GM18907 (cell line): ENCODE results near the gene RAB5A.
"Not testable (repeated sequence)": the region's sequence is repeated elsewhere in the genome, so short reads cannot be mapped to it uniquely, and the experiment has no call there.

Experiments
- ATAC-seq: cut with Tn5 transposase; IDR thresholded peaks from one replicate; pipeline ENCODE4 v1.9.1; 2021; ENCODE audit warnings: mild to moderate bottlenecking, moderate library complexity; ENCODE audit not compliant: unreplicated experiment

RAB5A gene, protein sequence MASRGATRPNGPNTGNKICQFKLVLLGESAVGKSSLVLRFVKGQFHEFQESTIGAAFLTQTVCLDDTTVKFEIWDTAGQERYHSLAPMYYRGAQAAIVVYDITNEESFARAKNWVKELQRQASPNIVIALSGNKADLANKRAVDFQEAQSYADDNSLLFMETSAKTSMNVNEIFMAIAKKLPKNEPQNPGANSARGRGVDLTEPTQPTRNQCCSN

DNA sequence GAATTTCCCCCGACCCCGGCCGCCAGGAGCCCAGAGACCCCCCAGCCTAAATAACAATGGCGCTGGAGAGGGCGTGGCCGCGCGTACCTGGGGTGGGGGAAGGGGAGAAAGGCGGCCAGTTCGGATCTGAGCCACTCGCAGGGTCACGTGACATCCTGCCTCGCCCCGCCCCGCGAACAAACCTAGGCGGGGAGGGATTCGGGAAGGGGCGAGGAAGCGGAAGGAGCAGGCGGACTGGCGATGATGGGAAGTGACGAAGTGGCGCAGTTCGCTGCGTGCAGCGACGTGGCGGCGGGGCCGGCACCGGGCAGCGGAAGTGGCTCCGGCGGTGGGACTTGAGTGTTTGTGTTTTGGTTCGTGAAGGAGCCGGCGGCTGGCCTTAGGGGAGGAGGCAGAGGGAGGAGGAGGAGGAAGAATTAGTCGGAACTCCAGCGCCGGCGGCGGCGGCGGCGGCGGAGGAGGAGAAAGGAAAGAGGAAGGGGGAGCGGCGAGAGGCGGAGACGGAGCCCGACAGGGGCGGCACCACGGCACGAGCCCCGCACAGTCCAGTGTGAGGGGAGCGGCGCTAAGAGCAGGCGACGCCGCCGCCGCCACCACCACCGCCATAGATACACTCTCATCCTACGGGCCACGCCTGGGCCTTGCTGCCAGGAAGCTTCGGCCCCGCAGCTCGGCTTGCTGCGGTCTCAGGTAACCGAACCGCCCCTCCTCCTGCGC lies at the start of gene RAB5A:
Gene RAB5A, plus strand, starts transcription at position 266 of the 717 bp plus-strand sequence. CDS start 3,802 bp downstream, outside the sequence.
- ATAC-seq: peak; percentile 97

DNA sequence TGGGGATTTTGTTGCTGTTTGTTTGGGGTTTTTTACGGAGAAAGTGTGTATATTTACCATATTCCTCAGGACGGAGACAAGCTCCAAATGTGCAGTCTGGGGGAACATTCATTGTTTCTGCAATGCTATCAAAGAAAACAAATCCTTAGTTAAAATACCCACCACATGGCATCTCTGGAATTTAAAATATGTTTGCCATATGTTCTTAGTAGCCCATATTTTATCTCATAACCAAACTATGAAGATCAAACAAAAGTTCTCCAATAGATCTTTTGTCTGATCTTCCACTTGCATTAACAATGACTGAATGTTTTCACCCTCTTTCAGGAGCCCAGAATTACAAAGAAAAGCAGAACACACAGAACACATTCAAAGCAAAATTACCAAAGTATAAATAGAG lies 48.2 kb upstream of the RAB5A start:
- no peak for ATAC-seq

DNA sequence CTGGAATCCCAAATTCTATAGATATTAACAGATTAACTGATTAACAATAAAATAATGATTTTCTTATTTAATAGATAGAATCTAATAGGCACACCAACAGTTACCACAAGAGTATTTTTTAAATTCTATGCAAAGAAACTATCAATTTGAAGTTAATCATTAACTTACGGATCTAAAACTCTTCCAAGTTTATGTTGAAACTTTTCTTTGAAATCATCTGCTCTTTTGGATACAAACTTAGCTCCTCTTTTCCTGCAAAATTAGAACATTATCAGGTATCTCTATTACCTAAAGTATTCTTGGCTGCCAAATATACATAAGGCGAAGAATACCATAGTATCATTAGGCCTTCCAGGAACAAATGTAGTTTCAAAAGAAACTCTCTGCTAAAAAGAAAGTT lies 47.6 kb upstream of the RAB5A start:
- no peak for ATAC-seq

DNA sequence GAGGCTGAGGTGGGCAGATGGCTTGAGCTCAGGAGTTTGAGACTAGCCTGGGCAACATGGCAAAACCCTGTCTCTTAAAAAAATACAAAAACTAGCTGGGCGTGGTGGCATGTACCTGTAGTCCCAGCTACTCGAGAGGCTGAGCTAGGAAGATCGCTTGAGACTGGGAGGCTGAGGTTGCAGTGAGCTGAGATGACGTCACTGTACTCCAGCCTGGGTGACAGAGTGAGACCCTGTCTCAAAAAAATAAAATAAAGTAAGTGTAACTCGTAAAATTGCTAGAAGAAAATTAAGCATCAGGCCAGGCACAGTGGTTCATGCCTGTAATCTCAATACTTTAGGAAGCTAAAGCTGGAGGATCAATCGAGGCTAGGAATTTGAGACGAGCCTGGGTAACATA lies 47.1 kb upstream of the RAB5A start:
- not testable (repeated sequence) for ATAC-seq

DNA sequence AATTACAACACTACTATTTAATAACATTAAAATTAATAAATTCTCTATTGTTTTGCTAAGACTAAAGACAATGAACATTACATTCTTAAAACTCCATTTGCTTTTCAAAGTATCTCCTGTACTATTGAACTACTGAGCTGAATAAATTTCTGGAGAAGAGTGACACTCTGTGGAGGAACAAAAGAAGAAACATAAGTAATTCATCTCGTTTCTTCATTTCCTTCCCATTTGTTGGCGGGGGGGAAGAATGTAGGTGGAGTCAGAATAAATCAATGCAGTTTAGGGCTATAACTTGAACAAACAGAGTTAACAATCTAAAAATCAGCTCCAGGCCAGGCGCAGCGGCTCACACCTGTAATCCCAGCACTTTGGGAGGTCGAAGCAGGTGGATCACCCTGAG lies 45.6 kb upstream of the RAB5A start:
- ATAC-seq: no peak

DNA sequence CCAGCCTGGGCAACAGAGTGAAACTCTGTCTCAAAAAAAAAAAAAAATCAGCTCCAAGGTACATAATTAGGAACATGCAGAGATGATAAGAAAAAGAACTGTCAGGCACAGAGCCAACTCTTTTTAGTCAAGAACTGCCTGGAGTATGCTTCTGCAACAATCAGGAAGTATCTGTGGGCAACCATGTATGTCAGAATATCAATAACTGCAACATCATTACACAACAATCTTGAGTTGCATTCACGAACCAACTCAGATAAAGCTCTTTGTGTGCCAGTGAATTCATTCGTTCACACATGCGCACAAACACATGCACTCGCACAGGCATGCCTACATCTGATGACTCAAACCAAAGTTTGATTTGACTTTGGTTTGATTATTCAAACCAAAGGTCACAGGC lies 45.0 kb upstream of the RAB5A start:
- ATAC-seq: no peak

DNA sequence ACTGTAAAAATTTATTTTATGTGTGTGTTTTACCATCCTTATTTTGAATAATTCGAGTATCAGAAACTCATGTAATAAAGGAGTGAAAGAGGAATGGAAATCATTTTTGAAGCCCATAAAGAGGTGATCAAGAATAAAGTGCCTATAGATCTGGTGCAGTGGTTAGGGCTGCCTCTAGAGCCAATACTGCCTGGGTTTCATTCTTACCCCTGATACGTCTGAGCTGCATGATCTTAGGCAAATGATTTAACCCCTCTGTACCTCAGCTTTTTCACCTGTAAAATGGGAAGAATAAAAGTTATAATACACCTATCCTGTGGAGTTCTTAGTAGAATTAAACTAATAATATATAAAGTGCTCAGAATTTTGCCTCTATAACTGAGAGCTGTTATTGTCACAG lies 43.2 kb upstream of the RAB5A start:
- ATAC-seq: no peak

DNA sequence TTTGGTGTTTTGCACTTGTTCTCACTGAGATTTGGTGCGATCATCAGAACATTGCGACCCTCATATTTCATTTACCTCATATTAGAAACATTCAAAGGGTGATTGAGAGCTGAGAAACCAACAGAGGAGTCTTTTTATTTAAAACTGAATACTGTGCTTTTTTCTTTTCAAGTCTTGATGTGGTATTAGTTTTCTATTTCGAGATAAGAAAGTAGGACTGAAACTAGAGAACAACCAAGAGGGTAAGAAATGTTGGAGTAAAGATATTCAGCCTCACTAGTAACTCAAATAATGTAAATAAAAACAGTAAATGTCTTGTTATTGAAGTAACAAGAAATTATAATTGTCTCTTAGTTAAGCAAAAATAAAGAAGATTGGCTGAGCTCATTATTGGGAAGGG lies 39.4 kb upstream of the RAB5A start:
- no peak for ATAC-seq

DNA sequence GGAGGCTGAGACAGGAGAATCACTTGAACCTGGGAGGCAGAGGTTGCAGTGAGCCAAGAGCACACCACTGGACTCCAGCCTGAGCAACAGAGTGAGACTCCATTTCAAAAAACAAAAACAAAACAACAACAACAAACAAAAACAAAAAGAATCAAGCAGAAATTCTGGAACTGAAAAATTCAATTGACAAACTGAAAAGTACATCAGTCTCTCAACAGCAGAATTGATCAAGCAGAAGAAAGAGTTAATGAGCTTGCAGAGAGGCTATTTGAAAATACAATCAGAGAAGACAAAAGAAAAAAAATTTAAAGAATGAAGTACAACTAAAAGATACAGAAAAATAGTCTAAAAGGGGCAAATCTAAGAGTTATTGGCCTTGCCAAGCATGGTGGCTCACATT lies 35.4 kb upstream of the RAB5A start:
- ATAC-seq: no peak

DNA sequence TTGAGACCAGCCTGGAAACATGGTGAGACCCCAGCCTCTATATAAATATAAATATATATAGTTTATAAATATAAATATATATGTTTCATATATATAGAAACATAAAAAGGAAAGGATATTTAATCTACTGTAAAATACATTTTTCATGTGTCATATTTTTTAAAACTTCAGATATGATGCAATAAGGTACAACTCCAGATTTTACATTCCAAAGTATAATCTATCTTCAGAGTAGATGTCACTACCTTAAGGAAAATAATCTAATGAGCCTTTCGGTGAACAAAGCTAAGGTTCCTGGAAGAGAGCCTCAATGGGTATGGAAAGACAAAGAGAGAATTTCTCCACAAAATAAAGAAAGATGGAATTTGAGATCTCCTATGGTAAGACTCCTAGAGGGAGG lies 29.7 kb upstream of the RAB5A start:
- no peak for ATAC-seq

DNA sequence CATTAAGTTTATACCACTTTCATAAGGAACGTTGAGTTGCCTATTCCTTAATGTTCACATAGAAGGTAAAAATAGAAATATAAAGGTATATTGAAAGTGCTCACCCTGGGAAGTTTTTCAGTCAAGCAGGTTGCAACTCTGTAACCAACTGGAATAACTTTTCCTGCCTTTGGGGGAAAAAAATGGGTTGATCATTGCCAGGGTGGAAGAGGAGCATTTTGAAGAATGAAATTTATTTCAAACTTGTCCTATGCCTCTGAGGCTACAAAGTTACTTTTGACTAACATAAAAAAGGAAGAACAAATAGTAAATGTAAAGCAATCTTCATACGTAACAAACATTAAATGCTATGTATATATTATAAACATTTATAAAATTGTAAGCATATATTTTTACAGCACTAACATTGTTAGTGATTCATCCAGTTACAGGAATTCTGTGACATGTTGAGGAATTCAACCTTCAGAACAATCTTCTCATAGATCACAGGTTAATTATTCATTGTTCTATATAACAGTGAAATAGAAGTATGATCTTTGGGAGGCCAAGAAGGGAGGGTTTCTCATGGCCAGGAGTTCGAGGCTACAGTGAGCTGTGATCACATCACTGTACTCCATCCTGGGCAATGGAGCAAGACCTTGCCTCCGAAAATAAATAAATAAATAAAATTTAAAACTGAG lies 26.4 kb upstream of the RAB5A start:
- ATAC-seq: no peak

DNA sequence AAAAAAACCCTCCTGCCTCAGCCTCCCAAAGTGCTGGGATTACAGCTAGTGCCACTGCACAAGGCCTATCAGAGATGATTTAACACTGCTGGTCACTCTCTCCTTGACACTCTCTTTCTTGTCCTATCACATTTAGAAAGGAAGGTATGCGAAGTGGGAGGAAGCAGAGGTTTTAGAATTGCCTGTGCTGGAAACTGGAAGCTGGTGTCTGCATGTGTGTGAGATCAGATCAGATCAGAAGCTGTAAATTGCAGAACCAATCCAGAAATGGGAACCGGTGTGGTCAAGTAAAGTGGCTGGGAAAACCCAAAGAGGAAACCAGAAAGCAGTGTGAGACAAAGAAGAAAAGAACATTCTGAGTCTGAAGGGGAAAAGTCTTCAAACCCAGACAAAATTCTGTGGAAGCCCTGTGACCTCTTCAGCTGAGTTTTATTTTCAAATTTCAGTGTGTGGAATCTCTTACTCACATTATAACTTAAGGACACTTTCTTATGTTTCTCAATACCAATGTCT lies 15.7 kb upstream of the RAB5A start:
- peak; percentile 88 for ATAC-seq

DNA sequence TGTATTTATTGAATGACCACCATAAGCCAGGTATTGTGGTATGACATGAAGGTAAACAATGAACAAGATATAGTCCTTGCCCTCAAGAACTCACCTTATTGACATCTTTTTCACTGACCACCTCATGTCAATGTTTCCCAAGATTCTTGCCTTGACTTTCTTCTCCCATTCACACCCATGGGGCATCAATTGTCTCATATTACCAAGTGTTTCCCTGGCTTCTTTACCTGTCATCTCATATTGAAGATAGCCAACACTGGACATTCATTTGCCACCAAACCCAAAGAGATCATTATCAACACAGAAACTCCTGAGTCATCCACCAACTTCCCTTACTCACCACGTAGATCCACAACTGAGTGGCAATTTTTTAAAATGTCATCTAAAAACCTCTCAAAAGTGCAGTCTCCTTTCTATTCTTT lies 15.1 kb upstream of the RAB5A start:
- peak; percentile 55 for ATAC-seq

DNA sequence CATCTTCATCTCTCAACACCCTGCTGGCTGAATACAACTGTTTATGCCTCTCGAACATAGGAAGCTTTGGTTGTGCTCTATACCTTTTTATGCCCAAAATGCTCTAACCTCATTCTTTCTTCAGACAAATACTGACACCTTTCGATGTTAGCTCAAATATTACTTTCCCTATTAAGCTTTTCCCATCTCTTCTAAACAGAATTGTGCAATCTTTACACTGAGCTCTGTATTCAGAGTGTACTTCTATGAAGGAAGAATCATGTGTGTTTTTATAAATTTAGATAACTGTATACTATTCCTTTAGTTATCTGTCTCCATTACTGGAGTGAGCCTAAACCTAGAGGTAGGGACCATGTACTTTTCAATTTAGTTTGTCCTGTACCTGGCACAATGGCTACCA lies 14.5 kb upstream of the RAB5A start:
- no peak for ATAC-seq

DNA sequence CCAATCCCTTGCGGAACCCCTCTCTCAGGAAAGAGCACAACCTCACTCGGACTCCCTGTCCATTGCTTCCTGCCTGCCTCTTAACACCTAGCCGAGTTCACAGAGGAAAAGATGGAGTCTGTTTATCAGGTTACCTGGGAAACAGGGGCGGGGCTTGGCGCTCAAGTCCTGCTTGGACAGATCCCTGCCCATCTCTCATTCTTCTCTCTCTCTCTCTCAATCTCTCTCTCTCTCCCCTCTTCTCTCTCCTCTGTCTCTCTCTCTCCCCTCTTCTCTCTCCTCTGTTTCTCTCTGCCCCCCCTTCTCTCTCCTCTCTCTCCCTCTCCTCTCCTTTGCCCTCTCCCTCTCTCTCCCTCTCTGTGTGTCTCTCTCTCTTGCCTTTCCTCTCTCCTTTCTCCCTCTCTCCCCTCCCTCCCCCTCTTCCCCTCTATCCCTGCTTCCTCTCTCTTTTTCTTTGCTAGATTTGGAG lies 12.8 kb upstream of the RAB5A start, which contains the start of gene EFHB:
Gene EFHB, minus strand, starts transcription at position 120 of the 469 bp plus-strand sequence. CDS start 199 bp downstream, outside the sequence.
- ATAC-seq: no peak

DNA sequence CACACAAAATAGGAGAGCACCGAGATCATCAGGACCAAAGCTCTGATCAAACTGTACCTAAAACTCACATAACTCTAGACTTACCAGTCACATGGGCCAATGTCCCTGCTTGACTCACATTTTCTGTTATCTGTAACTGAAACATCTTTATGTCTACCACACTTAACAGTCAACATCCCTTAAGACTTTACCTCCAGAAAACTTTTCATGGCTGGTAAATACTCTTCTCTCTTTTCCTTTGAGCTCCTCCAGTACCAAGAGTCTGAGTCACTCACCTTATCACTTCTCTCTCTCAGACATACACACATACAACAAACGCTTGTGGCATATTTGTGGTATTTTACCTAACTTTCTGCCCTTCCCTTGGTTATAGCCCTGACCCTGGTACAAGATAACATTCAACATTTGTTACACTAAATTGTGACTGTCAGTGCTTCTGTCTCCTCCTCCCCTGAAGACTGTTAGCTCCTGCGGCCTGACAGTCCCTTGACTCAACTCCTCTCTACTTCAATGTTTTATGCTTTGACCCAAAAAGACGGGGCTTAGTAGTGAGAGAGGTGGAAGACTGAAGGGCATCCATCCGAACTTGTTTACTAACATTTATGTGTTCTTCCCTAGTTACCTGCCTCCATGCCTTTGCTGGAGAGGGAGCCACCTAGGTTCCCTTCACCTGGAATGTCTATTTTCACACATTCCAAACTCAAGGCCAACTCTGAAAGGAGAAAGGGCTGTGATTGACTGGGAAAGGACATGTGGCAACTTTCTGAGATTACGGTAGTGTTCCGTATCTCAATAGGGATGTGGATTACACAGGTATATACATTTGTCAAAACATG lies 9.2 kb upstream of the RAB5A start:
- ATAC-seq: no peak

DNA sequence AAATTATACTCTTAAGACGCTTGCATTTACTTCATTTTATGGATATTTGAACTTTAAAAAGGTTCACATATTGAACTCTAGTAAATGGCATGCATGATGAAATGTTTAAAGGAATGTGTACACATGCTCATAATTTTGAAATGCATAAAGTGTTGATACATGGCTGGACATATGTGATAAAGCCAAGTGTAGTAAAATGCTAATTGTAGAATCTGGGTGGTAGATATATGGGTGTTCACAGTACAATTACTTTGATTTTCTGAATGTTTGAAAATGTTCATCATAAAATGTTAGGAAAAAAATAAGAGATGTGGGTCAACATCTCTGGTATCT lies 8.6 kb upstream of the RAB5A start:
- ATAC-seq: no peak

DNA sequence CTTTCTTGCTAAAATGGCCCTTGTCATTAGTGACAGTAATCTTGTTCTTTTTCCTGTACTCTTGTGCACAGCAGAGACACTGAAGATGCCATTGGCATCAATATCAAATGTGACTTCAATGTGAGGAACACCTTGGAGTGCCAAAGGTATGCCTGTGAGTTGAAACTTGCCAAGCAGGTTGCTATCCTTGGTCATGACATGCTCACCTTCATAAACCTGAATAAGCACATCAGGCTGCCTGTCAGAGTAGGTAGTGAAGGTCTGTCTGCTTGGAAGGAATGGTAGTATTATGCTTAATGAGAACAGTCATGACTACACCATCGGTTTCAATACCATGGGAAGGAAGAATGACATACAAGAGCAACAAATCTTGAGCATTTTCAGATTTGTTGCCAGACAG lies 6.3 kb upstream of the RAB5A start:
- ATAC-seq: no peak

DNA sequence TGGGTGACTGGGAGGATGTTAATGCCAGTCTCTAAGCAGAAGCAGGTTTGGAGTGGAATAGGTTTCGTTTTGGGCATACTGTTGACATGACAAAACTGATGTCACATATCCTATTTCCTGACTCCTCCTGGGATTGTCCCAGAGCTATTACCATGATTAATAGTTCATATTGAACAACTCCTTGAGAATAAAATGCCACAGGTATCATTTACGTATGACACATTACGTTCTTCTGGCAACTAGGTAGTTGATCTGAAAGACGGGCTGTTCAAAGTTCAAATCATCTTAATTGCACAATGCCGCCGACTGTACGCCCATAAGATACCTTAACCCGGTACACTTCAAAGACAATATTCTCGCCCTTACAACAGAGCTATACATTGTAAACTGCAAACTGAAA lies 1.4 kb upstream of the RAB5A start:
- ATAC-seq: no peak

DNA sequence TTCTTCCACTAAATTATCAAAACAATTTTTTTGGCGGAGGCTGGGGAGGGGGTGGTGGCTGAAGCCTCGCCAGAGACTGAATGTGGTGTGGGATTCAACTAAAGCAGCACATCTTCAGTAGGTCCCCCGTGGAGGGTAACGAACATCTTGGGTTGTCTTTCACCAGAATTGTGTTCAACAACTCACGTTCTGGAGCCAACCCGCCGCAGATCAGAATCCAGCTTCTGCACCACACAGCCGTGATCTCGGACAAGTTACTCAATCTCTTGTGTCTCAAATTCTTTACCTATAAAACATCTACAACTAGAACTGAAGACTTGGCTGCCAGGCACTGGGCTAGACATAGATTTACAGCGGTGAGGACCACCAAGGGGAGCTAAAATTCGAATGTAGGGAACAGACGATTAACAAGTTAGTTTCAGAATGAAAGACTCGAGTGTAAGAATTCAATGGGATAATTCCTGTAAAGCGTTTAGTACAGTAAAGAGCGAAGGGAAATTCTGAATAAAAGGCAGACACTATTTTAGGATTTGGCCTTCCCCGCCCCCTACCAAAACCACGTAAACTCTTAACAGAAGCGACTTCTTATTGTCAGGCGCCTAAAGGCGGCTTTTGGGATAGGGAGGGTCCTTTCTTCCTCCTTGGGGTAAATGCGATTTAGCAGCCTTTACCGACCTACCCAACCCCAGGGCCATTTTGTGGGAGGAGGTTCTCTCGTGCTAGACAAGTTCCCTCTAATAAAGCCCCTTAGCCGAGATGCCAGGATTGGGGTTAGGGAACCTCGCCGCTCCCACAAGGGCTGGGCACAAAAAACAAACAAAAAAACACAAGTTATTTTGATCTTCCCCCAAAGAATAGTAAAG lies 697 bp upstream of the RAB5A start:
- ATAC-seq: peak; percentile 19
